HG02885 (cell line): Measurements from ENCODE around the gene PRM2.

Experiments
- ATAC-seq: cut with Tn5 transposase; IDR thresholded peaks from one replicate; pipeline ENCODE4 v1.9.1; 2021; ENCODE audit warnings: mild to moderate bottlenecking; ENCODE audit not compliant: unreplicated experiment, poor library complexity

Gene PRM2

GRCh38 chr16:11233727-11234376, 42.4 kb downstream of the PRM2 start:
- ATAC-seq = no peak

- peak; percentile 59 for ATAC-seq
Measured at GRCh38 chr16:11232852-11233726, 43.2 kb downstream of the PRM2 start.

- no peak for ATAC-seq
Measured at GRCh38 chr16:11232302-11232851, 43.9 kb downstream of the PRM2 start.

- ATAC-seq = no peak
Measured at GRCh38 chr16:11231367-11231970, 44.8 kb downstream of the PRM2 start.

GRCh38 chr16:11229906-11230305, 46.4 kb downstream of the PRM2 start:
- no peak for ATAC-seq

GRCh38 chr16:11229432-11229831, 46.8 kb downstream of the PRM2 start:
- no peak for ATAC-seq

- no peak for ATAC-seq
Measured at GRCh38 chr16:11225677-11226549, 50.4 kb downstream of the PRM2 start.
